ENCODE measurements around the gene SHROOM3. TPM values are rescaled to one million over a fixed set of nuclear protein-coding genes. Genes with fewer than 3 reads are reported as not detected.

Gene SHROOM3
- total and polyA plus RNA-seq, 2 experiments from 2014 or later = 11.3 to 73.5 TPM

GRCh38 chr4:76463568-76463967 lies 28.5 kb downstream of the SHROOM3 start (continued):
- TF ChIP-seq ZNF331 (CRISPR knock-in tag; IDR thresholded peaks at IDR 0.05; ENCODE audit: low read depth) (no peak), CREB1 (CRISPR knock-in tag; IDR thresholded peaks at IDR 0.05; ENCODE audit: low read depth) (no peak), EZH2 (IDR thresholded peaks at IDR 0.05; ENCODE audit: low read depth, unreplicated experiment) (no peak), ETS1 (IDR thresholded peaks at IDR 0.05) (no peak), ZNF114 (CRISPR knock-in tag; IDR thresholded peaks at IDR 0.05) (no peak), JUNB (IDR thresholded peaks at IDR 0.05; ENCODE audit: unreplicated experiment) (no peak)

- H3K27ac Mint-ChIP-seq = no peak overlapping the region
- no peaks in the 10 kb centered on the region; the same call in 2 of the 3 replicates for H3K9me3 Mint-ChIP-seq
- ATAC-seq = no peak
- H3K4me3 ChIP-seq = no peak overlapping the region
- no peaks in the 10 kb centered on the region for H3K79me2 ChIP-seq (replicated peaks; ENCODE audit: insufficient read depth)
- no peak overlapping the region for H3K4me3 Mint-ChIP-seq
- no peak overlapping the region for H3K4me2 ChIP-seq
- no peaks in the 10 kb centered on the region for H3K4me1 ChIP-seq (ENCODE audit: insufficient read depth)
- peaks cover 6% of the 10 kb centered on the region for H3K4me1 Mint-ChIP-seq
- H3F3A ChIP-seq (replicated peaks; ENCODE audit: low read depth) = no peaks in the 10 kb centered on the region
- no peak overlapping the region for H2AFZ ChIP-seq
- no peaks in the 10 kb centered on the region for H3K36me3 ChIP-seq (ENCODE audit: insufficient read depth)
- no peak for DNase-seq (ENCODE audit: low spot score)
- H4K20me1 ChIP-seq (replicated peaks; ENCODE audit: insufficient read depth) = no peaks in the 10 kb centered on the region
- no peaks in the 10 kb centered on the region for H3K27me3 ChIP-seq (ENCODE audit: insufficient read depth)
- no peaks in the 10 kb centered on the region for H3K9me2 ChIP-seq (ENCODE audit: insufficient read depth)
- peaks cover 4% of the 10 kb centered on the region; the same call in 1 of the 3 replicates for H3K36me3 Mint-ChIP-seq (ENCODE audit: low read depth)
- peaks cover 7% of the 10 kb centered on the region for H3K27me3 Mint-ChIP-seq (ENCODE audit: insufficient read depth, low read depth, poor library complexity)
- no peak overlapping the region for H3K27ac ChIP-seq (ENCODE audit: low read depth)
- TF ChIP-seq ZNF331 (CRISPR knock-in tag; IDR thresholded peaks at IDR 0.05; ENCODE audit: low read depth) (no peak), CTCF (conservative IDR thresholded peaks at IDR 0.05; ENCODE audit: low read depth in 2 of 2) (no peak), STAT1 (IDR thresholded peaks at IDR 0.05; ENCODE audit: unreplicated experiment) (no peak), NANOG (IDR thresholded peaks at IDR 0.05; ENCODE audit: borderline replicate concordance) (no peak), REST (IDR thresholded peaks at IDR 0.05; ENCODE audit: unreplicated experiment) (no peak), EZH2phosphoT487 (IDR thresholded peaks at IDR 0.05; ENCODE audit: unreplicated experiment) (no peak), JUNB (IDR thresholded peaks at IDR 0.05; ENCODE audit: unreplicated experiment) (no peak), ETS1 (IDR thresholded peaks at IDR 0.05) (no peak), ZNF114 (CRISPR knock-in tag; IDR thresholded peaks at IDR 0.05) (no peak), CREB1 (CRISPR knock-in tag; IDR thresholded peaks at IDR 0.05; ENCODE audit: low read depth) (no peak)
These were observed 35.0 kb downstream of the SHROOM3 start for GRCh38 chr4:76470064-76470463.

All from GM23338 (cell line).